Activated CD4-positive, alpha-beta T cell treated with anti-CD3 and anti-CD28 coated beads, Interleukin-2, amount 50 U/mL, for 16 hours (primary cell): Measurements from ENCODE around the gene MXD1.
"Not testable (repeated sequence)": the region's sequence is repeated elsewhere in the genome, so short reads cannot be mapped to it uniquely, and the experiment has no call there.

Experiments
- DNase-seq: peaks from one replicate; pipeline ENCODE4 v3.0.0-alpha.2; 2020

MXD1 gene, protein sequence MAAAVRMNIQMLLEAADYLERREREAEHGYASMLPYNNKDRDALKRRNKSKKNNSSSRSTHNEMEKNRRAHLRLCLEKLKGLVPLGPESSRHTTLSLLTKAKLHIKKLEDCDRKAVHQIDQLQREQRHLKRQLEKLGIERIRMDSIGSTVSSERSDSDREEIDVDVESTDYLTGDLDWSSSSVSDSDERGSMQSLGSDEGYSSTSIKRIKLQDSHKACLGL

DNA sequence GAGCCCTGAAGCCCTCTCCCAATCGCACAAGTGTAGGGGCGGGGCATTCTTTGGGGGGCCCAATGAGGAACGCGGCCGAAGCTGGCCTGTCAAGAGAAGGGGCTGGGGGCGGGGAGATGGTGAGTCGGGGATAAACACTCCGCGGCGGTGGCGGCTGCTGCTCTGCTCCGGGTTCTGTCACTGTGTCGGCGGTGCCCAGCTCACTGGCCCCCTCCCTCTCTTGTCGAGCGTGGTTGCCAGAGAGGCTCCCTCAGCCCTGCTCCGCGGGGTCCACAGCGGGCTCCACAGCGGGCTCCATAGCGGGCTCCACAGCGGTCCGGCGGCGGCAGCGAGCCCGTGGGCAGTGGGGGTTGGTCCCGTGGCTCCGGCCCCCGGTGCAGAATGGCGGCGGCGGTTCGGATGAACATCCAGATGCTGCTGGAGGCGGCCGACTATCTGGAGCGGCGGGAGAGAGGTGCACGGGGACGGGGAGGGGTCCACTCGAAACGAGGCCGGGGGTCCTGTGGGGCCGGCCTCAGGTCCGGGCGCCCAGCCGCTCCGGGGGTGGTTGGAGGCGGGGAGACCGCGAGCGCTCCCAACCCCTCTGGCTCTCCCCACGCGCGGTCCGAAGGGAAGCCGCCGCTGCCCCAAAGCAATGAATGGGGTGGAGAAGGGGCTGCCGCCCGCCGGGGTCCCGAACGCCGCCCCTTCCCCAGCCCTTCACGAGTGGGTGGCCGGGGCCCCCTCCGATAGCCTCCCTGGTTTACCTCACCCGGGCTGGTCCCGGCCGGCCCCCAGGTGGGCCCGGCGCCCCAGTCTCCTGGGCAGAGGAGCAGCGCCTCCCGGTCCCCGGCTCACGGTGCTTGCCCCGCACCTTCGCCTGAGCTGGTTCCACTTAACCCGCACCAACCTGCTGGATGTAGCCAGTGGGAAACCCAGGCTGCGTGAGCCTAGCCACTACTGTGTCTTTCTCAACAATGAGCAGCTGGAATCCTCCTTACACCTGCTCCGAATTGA, at the start of gene MXD1:
MXD1 (plus strand) TSS at position 160 of the 996 bp plus-strand sequence; CDS start at position 382, 222 bp downstream.
- no peak for DNase-seq

DNA sequence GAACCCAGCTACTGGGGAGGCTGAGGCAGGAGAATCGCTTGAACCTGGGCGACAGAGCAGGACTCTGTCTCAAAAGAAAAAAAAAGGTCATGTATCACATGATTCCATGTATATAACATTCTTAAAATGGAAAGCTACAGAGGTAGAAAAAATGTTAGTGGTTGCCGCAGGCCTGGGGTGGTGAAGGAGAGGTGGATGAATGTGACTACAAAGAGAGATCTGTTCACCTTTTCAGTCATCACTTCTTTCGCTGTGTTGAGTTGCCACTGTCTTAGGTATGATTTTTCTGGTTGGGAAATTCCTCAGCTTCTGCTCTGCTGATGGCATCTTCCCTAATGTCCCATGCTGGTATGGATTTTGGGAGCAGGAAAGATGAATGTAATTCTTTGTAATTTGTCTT, 26.5 kb upstream of the MXD1 start:
- DNase-seq = no peak

DNA sequence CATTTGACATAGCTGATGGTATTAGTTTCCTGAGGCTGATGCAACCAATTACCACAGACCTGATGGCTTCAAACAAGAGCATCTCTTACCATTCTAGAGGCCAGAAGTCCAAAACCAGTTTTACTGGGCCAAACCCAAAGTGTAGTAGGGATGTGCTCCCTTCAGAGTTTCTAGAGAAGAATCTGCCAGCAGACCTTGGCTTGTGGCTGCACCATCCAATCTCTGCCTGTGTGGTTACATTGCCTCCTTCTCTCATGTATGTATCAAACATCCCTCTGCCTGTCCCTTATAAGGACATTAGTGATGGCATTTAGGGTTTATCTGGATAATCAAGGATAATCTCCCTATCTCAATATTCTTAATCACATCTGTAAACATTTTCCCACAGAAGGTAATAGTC, 25.6 kb upstream of the MXD1 start:
- no peak for DNase-seq

GRCh38 chr2:69890881-69891280, 24.0 kb upstream of the MXD1 start:
- no peak for DNase-seq

GRCh38 chr2:69892838-69893424, 22.0 kb upstream of the MXD1 start:
- DNase-seq = not testable (repeated sequence)

- peak; percentile 85 for DNase-seq
Observed at GRCh38 chr2:69893684-69894551, 21.0 kb upstream of the MXD1 start, which contains the start of gene SNRNP27. TSS of gene SNRNP27 (plus strand) at chr2:69893956. CDS start at chr2:69893985, 29 bp downstream.

DNA sequence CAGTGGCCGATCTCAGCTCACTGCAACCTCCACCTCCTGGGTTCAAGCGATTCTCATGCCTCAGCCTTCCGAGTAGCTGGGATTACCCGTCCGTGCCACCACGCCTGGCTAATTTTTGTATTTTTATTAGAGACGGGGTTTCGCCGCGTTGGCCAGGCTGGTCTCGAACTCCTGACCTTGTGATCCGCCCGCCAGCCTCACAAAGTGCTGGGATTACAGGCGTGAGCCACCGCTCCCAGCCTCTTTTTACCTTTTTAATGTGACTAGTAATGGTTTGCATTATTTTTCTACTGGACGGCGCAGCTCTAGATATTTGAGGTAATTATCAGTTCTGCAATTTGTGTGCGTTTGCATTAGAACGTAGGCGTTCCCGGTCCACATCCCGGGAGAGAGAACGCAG, 20.2 kb upstream of the MXD1 start:
- not testable (repeated sequence) for DNase-seq

DNA sequence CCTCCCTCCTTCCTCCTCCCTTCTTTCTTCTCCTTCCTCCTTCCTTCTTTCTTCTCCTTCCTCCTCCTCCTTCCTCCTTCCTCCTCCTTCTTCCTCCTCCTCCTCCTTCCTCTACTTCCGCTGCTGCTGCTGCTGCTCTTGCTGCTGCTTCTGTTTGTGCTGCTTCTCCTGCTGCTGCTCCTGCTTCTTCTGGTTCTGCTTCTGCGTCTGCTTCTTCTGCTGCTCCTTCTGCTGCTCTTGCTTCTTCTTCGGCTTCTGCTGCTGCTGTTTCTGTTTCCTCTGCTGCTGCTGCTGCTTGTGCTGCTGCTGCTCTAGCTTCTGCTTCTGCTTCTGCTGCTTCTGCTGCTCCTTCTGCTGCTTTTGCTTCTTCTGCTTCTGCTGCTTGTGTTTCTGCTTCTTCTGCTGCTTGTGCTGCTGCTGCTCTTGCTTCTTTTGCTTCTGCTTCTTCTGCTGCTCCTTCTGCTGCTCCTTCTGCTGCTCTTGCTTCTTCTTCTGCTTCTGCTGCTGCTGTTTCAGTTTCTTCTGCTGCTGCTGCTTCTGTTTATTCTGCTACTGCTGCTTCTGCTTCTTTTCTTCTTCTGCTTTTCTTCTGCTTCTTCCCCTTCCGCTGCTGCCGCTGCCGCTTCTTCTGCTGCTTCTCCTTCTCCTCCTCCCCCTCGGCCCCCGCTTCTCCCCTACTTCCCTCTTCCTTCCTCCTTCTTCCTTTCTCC, 12.5 kb upstream of the MXD1 start:
- no peak for DNase-seq

DNA sequence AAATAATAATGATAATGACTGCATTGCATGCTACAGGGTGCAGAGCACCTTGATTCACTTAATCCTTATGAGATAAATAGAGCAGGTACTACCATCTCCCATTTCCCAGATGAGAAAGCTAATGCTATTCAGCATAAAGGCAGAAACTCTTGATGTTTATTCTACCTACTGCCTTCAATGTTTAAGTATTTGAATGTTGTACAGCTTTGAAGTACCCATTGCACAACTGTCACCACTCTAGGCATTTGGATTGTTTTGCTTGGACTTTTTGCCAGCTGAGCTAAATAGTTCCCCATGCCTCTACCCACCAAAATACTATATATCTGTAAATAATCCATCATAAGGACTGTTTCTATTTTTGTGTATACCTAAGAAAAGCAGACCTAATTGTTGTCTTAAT, 7.7 kb upstream of the MXD1 start:
- DNase-seq = no peak

DNA sequence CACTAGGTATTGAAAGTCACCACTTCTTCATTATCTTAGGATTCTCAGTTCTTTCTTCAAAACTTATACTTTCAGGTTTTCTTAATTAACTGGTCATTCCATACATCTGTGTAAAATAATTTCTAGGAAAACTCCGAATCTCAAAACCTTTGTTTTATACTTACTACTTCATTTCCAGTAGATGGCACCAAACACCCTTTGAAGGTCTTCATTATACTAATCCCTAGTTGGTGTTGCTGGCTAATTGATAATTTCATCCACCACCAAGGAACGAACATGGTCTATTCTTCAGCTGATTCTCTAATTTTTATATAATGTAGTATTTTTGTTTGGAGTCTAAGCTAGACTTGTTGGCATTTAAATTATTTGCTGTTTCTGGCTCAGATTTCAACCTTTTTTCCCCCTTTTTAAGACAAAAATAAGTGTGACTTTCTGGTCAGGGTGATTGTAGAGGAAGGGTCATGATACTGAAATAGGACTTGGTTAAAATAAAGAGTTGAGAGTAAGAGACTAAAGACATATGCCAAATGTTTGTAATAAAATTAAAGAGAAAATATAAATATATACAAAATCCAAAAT, 2.8 kb upstream of the MXD1 start:
- DNase-seq = peak; percentile 65

DNA sequence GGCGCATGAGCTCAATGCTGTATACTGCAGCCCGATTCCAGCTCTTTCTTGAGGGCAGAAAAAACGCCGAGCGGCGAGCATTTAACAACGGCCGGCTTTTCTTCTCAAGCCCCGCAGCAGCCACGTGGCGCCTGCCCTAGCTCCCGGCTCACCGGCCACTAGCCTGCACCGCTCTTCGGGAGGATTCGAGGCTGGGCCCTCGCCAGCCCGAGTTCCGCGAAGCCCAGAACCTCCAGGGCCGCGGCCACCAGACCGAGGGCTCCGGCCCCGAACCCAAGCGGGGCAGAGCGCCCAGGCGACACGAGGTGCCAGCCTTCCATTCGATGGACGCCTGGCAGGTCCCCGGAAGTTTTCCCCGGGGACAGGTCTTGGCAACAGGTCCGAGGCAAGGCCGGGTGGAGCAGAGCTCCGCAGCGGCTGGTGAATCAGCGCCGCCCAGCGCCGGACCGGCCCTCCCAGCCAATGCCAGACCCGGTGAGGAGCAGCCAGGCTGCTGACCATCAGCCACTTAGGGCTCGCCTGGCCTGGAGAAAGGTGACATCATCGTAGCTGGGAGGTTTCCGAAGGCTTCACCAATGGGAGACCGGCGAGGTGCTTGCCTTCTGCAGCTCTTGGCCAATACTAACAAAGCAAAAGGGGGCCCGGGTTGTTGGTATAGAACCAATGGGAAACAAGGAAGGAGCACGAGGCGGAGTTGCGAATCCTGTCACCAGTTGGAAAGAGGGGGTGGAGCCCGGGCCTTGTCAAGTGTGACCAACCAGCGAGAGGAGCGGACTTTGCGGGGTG, 552 bp upstream of the MXD1 start:
- DNase-seq = peak; percentile 100

DNA sequence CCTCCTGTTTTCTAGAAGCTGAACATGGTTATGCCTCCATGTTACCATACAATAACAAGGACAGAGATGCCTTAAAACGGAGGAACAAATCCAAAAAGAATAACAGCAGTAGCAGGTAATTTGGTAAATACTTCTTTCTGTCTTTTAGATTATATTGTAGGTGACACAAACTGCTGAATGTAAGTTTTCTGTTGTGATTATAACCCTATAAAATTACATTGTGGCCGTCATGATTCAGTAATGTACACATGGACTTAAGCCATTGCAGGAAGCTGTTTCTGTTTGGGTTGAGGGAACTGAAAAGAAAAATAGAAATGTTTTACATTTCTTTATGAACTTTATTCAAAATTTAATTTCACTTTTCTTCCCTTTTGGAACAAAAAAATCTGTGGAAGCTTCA, 1.2 kb downstream of the MXD1 start:
- DNase-seq = no peak

DNA sequence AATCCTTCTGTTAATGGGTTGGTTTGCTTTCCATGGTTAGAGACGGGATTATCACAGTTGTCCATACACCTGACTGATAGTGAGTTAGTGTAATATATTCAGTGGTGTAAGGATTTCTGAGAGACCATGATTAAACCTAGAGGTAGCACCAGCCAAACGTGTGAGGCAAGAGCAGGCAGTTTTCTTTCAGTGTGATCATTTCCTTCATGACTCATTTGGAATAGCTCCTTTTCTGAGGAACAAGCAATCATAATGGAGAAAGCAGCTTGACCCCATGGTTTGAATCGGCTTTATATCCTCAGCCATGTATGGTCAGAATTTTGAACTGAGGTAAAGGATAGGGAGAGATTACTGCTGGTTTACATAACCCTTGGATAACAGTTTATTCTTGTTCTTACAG, 2.9 kb downstream of the MXD1 start:
- no peak for DNase-seq

DNA sequence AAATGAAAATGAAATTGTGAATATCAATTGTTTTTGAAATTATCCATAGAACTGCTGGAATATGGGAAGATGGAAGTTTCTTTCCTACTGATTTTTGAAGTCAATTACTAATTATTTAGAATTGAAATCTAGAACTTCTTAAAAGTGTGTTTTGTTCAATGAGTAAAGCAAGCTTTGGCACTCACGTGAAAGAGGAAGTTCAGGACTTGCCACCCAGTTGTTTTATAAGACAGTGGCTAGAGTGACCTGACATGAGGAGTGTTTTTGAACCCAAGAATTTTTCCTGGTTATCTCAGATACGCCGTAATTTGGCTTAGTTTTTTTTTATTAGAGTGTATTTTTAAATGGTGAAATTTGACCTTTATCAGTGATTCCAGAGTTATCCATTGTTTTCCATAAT, 3.5 kb downstream of the MXD1 start:
- DNase-seq = no peak

DNA sequence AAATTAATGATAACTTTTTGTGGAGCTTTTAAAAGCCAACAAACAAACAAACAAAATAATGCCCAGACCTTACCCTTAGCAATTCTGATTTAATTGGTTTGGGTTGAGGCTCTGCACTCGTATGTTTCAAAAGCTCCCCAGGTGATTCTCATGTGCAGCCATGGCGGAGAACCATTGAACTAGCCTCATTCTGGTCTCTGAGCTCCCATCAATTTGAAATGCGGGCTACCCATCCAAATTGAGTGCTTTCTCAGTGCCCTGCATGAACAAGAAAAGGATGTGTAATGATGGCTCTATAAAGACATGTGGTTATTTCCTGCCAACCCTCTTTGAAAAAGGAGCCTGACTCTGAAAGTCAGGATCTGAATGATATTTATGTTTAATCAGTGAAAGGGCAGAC, 8.2 kb downstream of the MXD1 start:
- no peak for DNase-seq

GRCh38 chr2:69926849-69927515, 12.1 kb downstream of the MXD1 start:
- no peak for DNase-seq

DNA sequence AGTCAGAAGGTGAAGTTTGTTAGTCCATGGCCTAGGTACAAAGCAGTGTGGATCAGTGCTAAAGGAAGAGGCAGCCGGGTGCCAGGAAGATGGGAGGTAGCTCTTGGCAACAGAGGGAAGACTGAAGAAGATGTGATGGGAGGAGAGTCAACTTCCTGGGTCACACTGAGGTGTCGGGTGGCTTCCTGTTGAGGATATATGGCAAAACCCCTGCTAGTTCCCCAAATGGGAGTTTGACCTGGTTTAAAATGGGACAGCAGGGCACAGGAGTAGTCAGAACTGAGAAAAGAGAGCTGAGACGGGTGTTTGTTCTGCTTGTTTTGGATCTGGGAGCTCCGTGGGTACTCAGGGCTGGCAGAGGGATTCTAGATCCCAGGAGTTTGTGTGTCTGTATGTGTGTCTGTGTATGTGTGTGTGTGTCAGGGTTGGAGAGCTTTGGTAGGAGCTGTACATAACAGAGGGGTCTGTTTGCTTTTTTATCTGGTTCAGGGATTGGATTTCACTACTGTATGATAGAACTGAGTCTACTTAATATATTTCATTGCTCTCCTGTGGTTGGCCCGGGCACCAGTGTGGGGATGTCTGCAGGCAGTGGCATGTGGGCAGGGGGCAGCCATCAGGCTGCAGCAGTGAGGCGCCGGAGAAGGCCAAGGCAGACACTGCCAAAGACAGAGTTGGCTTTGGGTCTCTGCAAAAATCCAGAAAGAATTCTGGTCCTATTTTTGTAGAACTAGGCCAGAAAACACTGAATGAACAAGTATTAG, 17.1 kb downstream of the MXD1 start:
- no peak for DNase-seq

- DNase-seq = peak; percentile 41
Observed at GRCh38 chr2:69932596-69932922, 17.6 kb downstream of the MXD1 start.

- no peak for DNase-seq
Observed at GRCh38 chr2:69933254-69933828, 18.4 kb downstream of the MXD1 start.
